Lower leg skin (tissue), 3 donors: Measurements from ENCODE around the gene PDE6B.

Experiments used
- POLR2A ChIP-seq, 2 donors: fragments of 450-650 bp; IDR thresholded peaks; one replicate each; pipeline ENCODE4 v1.6.1; 2016 to 2017; ENCODE audit warnings: antibody characterized with exemption in 2 of 2, mild to moderate bottlenecking in 1 of 2, moderate library complexity in 1 of 2
- TF ChIP-seq, protein P1 (sequence below), 3 donors: fragments of 450-650 bp; IDR thresholded peaks; one replicate each; pipeline ENCODE4 v1.5.1; 2016; ENCODE audit warnings: antibody characterized with exemption in 3 of 3, mild to moderate bottlenecking in 3 of 3, moderate library complexity in 2 of 3

DNA sequence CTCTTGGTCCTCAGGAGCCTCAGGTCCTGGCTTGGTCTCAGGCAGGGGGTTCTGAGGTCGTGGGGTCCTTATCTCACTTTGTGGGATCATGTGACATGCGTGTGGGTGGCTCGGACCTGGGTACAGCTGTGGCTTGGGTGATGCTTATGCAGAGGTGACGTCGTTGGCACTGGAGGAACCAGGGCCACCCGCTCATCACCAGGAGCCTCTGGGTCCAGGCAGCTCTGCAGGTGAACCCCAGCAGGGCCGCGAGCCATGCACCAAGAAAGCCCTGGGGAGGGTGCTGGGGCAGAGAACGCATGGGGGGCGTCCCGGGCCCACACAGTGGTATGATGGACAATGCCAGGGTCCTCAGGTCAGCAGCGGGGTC, 40.0 kb downstream of the PDE6B start:
- TF ChIP-seq, protein P1, sequence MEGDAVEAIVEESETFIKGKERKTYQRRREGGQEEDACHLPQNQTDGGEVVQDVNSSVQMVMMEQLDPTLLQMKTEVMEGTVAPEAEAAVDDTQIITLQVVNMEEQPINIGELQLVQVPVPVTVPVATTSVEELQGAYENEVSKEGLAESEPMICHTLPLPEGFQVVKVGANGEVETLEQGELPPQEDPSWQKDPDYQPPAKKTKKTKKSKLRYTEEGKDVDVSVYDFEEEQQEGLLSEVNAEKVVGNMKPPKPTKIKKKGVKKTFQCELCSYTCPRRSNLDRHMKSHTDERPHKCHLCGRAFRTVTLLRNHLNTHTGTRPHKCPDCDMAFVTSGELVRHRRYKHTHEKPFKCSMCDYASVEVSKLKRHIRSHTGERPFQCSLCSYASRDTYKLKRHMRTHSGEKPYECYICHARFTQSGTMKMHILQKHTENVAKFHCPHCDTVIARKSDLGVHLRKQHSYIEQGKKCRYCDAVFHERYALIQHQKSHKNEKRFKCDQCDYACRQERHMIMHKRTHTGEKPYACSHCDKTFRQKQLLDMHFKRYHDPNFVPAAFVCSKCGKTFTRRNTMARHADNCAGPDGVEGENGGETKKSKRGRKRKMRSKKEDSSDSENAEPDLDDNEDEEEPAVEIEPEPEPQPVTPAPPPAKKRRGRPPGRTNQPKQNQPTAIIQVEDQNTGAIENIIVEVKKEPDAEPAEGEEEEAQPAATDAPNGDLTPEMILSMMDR (IDR thresholded peaks at IDR 0.05), result no peak
- TF ChIP-seq POLR2A (IDR thresholded peaks at IDR 0.05), result no peak
